PC-9 (cell line): ENCODE data around the gene KRT80.

ENCODE experiments used
- EZH2 ChIP-seq: fragments of 200-600 bp; sonication (generic); IDR thresholded peaks from 2 replicates; pipeline ENCODE4 v1.8.0; 2017; ENCODE audit warnings: antibody characterized with exemption, low read depth
- TF ChIP-seq, protein P1 (sequence below): fragments of 200-600 bp; sonication (generic); conservative IDR thresholded peaks from 2 replicates; pipeline ENCODE4 v1.6.1; 2017; ENCODE audit warnings: mixed run types, antibody characterized with exemption, mild to moderate bottlenecking, moderate library complexity

DNA sequence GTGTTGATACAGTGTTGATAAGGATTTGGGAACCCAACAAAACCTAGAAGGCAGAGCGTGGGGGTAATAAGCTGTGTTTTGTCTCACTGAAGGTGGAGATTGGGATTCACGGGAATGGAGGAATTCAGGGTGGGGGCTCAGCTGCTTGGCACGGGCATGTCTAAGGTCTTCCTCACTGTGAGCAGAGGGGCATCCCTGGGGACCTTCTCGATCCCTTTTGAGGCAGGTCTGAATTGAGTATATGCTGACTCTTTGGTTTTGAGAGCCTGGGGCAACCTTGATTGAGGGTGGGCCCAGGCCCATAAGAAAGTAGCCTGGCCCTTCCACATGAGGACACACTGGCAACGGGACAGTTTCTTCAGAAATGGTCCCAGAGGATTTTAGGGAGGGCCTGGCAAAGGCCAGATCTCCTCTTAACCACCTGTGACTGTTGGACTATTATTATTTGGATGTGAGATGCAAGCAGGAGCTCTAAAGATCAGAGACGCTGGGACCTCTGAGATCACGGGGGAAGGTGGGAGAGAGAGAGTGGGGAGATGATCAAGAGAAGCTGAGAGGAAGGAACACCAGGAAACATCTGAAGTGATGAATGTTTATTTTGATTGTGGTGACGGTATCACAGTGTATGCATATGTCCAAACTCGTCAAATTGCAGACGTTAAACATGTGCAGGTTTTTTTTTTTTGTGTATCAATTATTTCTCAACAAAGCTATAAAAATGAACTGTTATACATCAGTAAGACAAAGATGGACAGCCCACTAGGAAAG lies 63.9 kb downstream of the KRT80 start:
- TF ChIP-seq, protein P1, sequence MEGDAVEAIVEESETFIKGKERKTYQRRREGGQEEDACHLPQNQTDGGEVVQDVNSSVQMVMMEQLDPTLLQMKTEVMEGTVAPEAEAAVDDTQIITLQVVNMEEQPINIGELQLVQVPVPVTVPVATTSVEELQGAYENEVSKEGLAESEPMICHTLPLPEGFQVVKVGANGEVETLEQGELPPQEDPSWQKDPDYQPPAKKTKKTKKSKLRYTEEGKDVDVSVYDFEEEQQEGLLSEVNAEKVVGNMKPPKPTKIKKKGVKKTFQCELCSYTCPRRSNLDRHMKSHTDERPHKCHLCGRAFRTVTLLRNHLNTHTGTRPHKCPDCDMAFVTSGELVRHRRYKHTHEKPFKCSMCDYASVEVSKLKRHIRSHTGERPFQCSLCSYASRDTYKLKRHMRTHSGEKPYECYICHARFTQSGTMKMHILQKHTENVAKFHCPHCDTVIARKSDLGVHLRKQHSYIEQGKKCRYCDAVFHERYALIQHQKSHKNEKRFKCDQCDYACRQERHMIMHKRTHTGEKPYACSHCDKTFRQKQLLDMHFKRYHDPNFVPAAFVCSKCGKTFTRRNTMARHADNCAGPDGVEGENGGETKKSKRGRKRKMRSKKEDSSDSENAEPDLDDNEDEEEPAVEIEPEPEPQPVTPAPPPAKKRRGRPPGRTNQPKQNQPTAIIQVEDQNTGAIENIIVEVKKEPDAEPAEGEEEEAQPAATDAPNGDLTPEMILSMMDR = no peak
- no peak for TF ChIP-seq EZH2
